ENCODE data around the gene DOK3.

The DOK3 gene

DNA sequence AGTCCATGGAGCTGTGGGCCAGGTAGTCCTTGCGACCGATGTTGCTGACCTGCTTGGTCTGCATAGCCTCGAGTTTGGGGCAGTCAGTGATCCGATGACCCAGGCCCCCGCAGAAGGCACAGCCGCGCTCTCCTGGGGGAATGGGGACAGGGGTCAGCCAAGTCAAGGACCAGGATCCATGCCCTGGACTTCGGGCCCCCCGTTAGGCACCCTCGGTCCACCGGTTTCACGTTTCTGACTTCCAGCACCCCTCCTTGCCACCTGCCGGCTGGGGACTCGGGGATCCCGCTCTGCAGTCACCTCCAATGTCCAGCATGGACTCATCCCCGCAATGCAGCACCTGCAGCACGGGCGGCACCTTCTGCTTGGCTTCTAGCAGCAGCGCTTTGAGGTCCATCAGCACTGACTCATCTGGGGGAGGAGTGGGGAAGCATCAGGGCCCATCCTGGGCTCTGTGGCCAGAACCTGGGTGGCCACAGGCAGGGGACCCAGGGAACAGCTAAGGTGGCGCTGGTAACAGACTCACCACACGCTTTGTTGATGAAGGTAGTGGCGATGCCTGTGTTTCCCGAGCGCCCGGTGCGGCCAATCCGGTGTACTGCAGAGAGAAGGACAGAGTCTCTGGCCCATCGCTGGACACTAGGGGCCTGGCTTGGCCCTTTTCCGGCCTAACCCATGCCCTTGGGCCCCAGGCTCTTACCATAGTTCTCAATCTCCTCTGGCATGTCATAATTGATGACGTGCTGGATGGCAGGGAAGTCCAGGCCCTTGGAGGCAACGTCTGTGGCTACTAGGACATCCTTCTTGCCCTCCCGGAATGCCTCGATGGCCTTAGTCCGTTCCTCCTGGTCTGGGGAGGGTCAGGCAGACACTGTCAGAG is 2.4 kb upstream of the DOK3 start:
- DNase-seq: no peak

DNA sequence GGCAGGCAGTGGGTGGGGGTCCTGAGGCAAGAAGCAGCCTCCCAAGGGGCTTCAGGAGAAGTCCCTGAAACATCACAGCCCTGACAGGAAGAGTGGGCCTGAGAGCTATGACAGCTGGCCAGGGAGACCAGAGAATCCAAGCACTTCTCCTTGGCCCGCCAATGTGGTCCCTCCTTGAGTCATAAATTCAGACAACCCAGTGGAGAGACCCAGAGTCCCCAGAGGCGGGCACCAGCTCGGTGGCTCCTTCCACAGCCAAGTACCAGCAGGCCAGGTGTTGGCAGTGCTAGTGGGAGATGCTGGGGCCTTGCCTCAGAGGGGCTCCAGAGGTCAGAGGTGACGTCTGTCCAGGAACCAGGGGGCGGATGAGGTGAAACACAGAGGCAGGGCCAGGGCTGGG is 1.6 kb upstream of the DOK3 start:
- no peak for DNase-seq

DNA sequence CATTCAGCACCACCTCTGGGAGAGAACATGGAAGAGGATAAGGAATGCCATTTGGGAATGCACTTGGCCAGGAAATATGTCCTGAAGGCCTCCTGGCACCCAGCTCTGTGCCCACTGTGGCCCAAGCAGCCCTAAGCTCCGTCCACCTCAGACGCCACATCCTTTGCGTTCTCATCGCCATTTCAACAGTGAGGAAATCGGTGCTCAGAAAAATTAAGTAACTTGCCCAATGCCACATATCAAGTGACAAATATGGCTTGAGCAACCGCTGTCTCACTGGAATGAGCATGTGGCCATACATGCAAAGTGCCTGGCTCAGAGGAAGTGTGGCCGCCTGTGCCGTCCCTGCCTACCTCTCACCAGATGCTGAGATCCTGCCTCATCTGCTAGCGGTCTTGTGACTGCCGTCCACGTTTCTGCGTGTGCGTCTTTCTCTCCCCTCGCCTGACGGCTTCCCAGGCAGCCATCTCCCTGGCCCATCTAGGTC is 984 bp upstream of the DOK3 start:
- DNase-seq: peak; percentile 84

DNA sequence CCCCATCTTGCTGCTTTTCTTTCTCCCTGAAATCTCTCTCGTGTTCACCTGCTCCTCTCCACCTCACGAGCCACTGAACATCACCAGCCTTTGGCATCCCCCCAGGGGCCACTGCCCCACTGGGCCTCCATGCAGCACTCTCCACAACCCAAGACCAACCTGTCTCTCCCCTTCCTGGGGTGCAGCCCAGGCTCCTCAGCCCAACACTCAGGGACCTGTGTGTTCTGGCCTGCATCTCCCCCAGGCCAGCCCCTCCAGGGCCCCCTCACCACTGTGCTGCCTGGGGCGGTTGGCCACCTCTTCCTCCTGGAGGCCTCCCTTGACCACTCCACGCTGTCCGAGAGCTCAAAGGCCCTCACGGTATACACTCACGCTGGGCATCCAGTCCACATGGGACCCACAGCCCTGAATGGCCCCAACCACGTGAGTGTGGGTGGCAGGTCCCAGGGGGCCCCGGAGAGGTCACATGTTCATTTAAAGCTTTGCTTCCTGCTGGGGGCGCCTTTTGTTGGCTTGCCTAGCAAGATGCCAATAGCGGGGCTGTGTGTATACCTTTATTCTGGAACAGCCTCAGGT is 453 bp upstream of the DOK3 start:
- peak; percentile 61 for DNase-seq

DNA sequence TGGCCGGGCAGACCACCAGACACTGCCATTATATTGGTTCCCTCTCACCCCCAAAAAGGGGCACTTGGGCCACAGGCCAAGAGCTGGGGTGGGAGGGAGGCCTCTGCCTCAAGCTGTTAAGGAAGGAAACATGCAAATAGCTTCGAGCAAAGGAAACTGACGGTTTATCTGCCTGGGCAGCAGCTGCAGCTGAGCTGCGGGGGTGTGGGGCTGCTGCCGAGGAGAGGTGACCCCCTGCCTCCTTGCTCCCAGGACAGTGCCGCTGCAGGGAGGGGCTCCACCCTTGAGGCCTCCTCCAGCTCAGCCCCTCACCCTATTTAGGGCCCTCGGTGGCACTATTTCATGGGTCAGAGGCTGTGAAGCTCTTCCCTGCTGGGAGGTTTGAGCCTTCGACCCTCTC is 789 bp downstream of the DOK3 start:
- DNase-seq: peak; percentile 85

DNA sequence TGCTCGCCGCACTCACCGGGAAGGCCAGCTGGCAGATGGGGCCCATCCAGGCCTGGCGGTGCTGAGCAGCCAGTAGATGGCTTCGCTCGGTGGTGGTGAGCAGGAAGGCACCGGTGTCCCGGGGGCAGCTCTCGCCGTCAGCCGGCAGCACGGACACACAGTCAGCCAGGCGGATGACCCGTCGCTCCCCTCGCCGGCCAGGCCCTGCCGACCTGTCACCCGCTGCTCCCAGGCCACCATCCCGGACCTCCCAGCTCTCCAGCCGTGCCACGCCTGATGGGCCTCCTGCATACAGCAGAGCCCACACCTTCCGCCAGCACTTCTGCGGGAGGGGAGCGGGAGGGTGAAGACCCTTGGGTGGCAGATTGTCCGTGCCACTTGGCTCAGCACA is 1.4 kb downstream of the DOK3 start:
- DNase-seq: peak; percentile 31

DNA sequence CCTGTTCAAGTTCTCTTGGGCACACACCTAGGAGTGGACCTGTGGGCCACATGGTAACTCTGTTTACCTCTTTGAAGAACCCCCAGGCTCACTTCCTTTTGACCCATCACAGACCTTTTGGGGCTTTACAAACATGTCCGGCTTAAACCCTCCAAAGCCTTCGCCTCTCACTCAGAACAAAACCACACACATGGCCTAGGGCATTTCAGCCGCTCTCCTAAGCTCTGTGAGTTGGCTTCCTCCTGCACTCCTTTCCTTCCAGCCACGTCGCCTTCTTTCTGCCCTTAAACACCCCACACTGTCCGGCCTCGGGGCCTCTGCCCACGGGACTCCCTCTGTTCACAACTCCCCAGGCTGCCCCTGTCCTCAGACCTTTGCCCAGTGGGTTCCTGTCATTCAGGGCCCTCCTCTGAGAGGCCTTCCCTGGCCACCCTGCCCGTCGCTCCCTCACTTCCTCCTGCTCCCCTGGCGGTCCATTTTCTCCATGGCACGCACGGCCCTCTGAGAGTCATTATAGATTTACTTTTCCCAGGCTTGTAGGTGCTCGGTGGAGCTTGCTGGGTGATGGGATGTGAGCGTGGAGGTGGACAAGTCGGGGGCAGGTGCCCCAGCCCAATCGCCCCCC is 1.9 kb downstream of the DOK3 start:
- peak; percentile 67 for DNase-seq

DNA sequence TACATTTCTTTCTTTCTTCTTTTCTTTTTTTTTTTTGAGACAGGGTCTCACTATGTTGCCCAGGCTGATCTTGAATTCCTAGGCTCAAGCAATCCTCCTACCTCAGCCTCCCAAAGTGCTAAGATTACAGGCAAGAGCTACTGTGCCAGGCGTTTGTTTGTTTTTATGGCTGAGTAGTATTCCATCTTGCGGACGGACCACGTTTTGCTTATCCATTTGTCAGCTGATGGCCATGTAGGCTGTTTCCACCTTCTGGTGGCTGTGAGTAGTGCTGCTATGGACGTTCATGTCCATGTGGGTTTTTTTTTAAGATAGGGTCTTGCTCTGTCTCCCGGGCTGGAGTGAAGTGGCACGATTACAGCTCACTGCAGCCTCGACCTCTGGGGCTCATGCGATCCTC is 2.5 kb downstream of the DOK3 start:
- DNase-seq: peak; percentile 77

DNA sequence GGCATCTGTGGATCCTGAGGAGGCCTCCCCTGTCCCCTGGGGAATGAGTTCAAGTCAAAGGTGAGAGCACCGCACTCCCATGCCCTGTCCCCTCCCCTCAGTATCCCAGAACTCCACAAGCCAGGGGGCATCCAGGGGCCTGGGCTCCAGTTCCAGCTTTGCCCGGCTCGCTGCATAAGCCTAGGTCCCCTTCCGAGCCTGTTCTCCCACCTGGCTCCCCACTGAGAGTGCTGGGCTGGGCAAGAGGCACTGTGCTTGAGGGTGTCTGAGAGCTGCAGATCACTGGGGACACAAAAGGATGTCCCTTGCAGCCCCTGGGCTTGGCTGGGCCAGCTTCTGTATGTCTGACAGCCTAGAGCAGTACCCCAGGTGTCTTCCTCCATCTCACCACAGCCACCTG is 4.6 kb downstream of the DOK3 start:
- no peak for DNase-seq

DNA sequence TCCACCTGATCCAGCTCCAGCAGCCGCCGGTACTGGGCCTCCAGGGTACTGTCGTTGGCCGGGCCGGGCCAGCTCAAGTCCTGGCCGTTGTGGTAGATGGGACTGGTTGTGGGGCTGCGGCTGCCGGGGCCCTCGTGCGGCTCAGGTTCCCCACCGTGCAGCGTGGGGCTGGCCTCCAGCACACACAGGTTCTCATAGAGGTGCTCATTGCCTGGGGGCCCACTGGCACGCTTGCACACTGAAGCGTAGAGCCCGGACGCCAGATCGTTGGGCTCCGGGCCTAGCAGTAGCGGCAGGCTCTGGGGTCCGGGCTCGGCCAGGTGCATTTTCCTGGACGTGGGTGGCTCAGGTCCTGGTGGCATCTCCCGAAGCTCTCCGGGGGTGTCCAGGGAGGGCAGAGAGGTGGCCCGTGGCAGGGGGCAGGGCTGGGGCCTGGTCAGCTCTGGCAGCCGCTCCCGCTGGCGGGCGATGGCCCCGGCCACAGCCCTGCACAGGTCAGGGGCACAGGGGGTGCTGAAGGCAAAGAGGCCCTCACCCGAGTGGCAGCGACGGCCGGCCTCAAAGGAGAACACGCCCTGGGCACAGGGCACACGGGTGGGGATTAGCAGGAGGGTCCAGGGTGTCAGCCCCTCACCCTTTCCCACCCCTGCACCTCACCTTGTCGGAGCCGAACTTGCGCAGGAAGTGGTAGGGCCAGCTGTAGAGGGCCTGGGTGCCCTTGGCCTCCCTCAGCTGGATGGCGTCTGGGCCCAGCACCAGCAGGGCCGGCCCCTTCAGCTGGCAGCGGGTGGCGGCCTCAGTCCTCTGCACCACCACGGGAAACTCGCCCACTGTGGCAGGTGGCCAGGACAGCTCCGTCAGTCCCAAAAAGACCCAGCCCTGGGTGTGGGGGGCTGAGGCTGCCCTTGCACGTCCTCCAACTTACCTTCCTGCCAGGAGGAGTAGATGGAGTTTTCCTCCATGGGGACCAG is 5.3 kb downstream of the DOK3 start:
- no peak for DNase-seq

DNA sequence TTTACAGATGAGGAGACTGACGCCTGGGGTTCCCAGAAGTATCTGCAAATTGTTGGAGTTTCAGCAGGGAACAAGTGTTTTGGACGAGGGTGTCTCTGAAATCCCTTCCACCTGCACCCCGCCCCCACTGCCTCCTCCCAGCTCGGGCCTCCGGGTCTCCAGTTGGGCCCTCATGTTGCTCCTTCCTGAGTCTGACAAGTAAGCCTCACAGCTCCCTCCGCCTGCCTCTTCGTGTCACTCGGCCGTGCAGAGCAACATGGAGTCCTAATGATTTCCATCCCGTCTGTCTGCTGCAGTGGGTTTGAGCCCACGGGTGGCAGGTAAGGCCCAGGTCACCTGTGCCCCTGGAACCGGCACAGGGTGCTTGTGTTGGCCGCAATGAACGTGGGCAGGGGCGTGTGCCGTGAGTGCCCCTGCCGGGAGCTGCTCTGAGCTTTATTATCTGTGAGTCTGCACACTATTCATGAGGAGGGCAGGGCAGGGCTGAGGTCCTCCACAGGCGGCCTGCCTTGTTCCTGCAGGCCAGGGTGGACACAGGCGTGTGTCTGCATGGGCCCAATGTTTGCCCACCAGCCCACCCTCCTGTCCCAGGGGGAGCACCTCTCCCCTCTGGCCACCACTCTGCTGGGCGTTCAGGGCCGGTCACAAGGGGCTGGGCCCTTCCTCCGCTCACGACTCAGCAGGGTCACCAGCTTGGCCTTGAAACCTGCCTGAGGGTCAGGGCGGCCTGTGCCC is 6.1 kb downstream of the DOK3 start:
- no peak for DNase-seq

DNA sequence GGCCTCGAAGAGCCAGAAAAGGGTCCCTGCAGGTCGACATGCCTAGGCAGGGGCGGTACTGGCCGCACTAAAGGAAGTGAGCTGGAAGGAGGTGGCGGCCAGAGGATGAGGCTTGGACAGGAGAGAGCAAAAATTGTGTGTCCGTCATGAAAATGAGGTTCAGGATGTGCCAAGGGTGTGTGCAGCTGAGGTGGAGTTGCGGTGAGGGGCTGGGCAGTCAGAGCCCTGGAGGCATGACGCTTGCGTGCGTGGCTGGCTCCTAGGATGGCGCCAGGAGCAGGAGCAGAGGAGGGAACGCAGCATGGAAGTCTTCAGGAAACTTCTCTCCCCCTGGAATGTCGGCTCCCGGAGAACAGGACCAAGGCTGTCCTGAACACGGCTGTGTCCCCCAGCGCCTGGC is 6.7 kb downstream of the DOK3 start:
- no peak for DNase-seq

DNA sequence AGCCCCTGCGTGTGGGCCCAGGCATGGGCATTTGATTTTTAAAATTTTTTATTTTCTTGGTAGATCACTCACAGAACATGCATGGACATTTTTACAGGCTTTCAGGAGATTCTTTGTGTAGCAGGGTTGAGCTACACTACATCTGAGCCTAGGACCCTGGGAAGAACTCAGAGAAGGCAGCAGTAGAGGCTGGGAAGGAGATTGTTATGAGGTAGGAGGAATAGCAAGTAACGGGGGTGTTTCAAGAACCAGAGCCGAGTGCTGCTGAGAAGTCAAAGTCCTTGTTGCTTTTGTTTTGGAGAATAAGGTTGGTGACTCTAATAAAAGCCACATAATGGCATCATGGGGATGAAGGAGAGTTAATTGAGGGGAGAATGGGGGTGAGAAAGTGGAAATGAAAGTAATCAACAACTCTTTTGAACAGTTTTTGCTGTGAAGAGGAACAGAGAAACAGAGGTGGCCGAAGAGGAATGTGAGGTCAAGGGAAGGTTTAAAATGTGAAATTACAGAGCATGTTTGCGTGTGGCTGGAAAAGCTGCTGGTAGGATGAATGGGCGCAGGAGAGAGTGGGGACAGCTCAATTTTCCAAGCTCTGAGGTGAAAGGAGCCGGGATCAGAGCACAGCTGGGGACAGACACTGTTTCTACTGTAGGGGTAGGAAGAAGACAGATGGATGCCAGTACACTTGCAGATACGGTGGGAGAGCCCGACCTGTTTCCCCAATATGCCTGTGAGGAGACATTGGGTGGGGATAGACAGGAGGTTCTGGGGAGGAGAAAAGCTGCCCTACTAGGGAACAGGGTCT is 7.5 kb downstream of the DOK3 start:
- no peak for DNase-seq

DNA sequence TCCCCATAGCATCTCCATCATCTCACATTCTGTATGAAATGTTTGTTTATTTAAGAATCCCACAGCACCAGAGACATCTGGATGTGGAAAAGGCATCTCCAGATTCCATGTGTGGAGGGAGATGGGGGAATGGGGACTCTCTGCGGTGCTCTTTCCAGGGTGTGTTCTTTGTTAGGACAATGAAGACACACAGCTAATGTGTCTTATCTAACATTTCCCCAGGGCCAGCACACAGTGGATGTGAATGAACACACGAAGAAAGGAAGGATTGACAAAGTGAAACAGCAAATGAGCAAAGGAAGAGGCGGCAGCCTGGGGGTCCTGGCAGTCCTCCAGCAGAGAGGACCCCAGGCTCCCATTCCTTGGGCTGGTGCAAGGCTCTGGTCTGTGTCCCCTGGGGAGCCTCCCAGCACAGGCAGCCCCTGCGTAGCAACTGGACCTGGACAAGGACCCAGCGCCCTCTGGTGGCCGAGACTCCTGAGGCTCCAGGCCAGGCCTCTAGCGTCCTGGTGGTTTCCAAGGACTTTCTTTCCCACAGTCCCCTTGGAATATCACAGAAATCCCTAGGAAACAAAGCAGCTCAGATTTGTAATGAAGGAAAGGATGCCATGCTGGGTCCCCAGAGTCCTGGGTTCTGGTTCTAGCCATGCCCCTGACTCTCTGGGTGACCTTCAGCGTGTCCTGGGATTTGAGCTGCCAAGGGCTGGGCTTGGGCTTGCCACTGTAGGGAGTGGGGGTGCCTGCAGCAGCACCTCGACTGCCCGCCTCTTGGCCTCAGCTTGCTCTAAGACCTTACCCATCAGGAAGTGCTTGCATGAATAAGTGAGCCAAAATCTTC is 8.7 kb downstream of the DOK3 start:
- peak; percentile 89 for DNase-seq

DNA sequence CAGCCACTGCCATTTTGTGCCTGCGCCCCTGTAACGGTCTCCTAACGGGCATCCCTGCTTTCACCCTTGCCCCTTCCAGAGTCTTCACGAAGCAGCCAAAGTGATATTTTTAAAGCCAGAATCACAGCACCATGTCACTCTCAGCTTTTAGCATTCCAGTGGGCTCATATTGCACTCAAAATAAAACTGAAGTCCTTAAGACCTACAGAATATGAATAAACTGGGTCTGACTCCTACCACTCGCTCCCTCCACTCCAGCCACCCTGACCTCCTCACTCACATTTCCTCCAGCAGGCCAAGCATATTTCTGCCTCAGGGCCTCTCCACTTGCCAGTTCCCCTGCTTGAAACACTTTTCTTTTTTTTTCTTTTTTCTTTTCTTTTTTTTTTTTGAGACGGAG is 9.8 kb downstream of the DOK3 start:
- no peak for DNase-seq

DNA sequence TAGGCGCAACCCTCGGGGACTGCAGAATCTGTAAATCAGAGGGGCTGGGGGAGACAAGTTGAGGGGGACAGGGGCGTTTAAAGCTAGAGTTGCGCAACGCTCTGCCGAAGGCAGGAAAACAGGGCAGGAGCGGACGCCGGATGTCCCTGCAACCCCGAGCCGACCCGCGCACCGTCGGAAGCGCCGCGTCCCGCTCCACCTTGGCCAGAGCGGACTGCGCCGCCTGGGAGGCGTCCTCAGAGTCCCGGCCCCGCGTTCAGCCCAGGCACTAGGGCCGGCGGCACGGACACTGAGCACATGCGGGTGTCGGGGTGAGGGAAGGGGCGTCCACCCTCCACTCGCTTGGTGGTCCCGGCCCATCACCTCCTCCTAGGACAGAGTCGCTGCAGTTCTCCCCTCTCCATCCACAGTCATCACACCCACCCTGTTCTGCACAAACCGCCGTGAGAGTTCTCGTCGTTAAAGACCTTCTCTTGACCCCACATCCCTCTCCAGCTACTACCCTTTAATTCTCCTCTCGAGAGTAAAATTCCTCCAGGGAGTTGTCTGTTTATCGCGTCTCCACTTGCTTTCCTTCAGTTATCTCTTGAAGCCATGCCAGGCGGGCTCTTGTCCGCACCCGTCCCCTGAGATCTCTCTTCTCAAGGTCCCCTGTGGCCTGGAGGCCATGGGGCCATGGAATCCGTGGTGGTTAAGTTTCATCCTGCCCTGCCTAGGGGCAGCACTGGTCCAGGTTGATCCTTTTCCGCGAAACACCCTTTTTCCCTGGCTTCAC is 11.4 kb downstream of the DOK3 start:
- peak; percentile 62 for DNase-seq

DNA sequence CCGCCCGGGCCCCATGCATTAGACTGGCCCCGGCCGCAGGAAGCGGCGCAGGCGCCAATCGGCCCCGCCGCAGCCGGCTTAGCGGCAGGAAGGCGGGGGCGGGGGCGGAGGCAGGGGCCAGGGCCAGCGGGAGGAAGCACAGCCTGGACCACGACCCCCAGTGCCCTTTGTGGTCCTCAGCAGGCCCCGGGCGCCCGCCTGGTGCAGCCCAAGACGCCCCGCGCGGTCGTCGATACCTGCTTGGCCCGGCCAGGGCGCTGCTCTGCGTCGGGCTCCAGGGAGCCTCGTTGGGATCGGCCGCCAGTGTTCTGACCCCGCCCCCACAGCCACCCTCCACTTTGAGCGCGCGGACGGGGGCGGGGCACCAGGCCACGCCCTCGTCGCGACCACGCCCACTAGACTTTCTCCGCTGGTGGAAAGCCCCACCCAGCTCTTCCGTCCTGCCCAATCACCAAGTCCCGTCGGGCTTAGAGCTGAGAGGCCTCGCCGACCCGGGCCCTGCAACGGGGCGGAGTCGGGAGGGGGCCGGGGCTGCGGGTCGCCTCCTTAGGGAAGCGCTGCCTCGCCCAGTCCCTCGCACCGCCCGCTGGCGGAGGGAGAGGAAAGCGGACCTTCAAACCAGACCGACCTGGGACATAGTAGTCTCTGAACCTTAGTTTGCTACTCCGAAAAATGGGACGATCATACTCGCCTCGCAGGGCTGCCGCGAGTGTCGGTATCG is 12.2 kb downstream of the DOK3 start, which contains the start of gene PDLIM7:
Gene PDLIM7 (minus strand): TSS at position 313 of the 721 bp plus-strand sequence. CDS start 1,092 bp downstream, outside the sequence.
- peak; percentile 98 for DNase-seq

DNA sequence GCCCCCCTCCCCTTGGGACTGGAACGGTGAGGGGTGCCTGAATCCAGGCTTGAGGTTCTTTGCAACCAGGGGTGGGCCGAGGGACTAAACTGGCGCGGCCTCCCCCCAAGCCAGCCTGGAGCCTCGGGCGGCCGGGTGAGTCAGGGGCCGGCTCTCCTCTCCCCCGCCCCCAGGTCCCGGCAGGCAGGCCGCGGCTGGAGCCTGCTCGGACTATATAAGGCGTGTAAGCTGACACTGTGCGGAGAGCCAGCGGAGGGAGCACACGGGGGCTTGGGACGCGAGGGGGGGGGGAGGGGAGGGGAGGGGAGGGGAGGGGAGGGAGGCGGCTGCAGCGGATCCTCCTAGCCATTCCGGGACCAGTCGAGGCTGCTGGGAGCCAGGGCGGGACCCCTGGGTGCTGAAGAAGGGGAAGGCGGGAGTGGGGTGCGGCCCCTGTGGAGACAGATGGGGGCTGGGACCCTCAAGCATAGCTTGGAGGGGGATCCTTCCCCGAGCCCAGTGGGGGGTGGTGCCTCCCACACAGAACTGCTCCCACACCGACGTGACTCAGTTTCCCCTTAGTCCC is 12.8 kb downstream of the DOK3 start:
- DNase-seq: peak; percentile 68
